ENCODE data around the gene LRRC38.
"Not testable (repeated sequence)": the region's sequence is repeated elsewhere in the genome, so short reads cannot be mapped to it uniquely, and the experiment has no call there.

Gene LRRC38

GRCh38 chr1:13450204-13450603, 63.6 kb downstream of the LRRC38 start:
- Histone ChIP-seq H3K27me3 (ENCODE audit: low read length) (no peaks in the 10 kb centered on the region), H3K4me3 (ENCODE audit: insufficient read depth, low read length, poor library complexity, severe bottlenecking) (no peak overlapping the region), H3K9ac (ENCODE audit: low read length) (no peak overlapping the region), H4K20me1 (ENCODE audit: low read depth, low read length) (no peaks in the 10 kb centered on the region), H3K4me2 (ENCODE audit: low read depth, low read length, poor library complexity, severe bottlenecking) (no peak overlapping the region), H3K36me3 (ENCODE audit: low read length) (no peaks in the 10 kb centered on the region), H3F3A (ENCODE audit: insufficient read depth) (no peaks in the 10 kb centered on the region), H3K79me2 (ENCODE audit: insufficient read depth, low read length) (no peaks in the 10 kb centered on the region), H3K27ac (ENCODE audit: low read depth, low read length) (no peak overlapping the region), H3K9me3 (ENCODE audit: insufficient read depth, low read length) (no peaks in the 10 kb centered on the region), H2AFZ (ENCODE audit: low read depth, low read length, severe bottlenecking) (no peak overlapping the region), H3K9me2 (replicated peaks; ENCODE audit: insufficient read depth, low read length) (no peaks in the 10 kb centered on the region)
- TF ChIP-seq CTCF (IDR thresholded peaks at IDR 0.05; ENCODE audit: insufficient read depth, low read length, poor library complexity, severe bottlenecking) (no peak), EZH2phosphoT487 (conservative IDR thresholded peaks at IDR 0.05; ENCODE audit: low read length) (no peak)

- Histone ChIP-seq H3K9me2 (replicated peaks; ENCODE audit: insufficient read depth, low read length) (no peaks in the 10 kb centered on the region), H3K79me2 (ENCODE audit: insufficient read depth, low read length) (no peaks in the 10 kb centered on the region), H3K9ac (ENCODE audit: low read length) (no peak overlapping the region), H4K20me1 (ENCODE audit: low read depth, low read length) (no peaks in the 10 kb centered on the region), H2AFZ (ENCODE audit: low read depth, low read length, severe bottlenecking) (no peak overlapping the region), H3K27me3 (ENCODE audit: low read length) (no peaks in the 10 kb centered on the region), H3K9me3 (ENCODE audit: insufficient read depth, low read length) (no peaks in the 10 kb centered on the region), H3K27ac (ENCODE audit: low read depth, low read length) (no peak overlapping the region), H3K4me2 (ENCODE audit: low read depth, low read length, poor library complexity, severe bottlenecking) (no peak overlapping the region), H3F3A (ENCODE audit: insufficient read depth) (no peaks in the 10 kb centered on the region), H3K4me3 (ENCODE audit: insufficient read depth, low read length, poor library complexity, severe bottlenecking) (no peak overlapping the region), H3K36me3 (ENCODE audit: low read length) (no peaks in the 10 kb centered on the region)
- no peak for TF ChIP-seq CTCF (IDR thresholded peaks at IDR 0.05; ENCODE audit: insufficient read depth, low read length, poor library complexity, severe bottlenecking)
- TF ChIP-seq EZH2phosphoT487 (conservative IDR thresholded peaks at IDR 0.05; ENCODE audit: low read length), result no peak
These were observed 70.3 kb downstream of the LRRC38 start for GRCh38 chr1:13443335-13443979.

- H3K4me2 ChIP-seq (ENCODE audit: low read depth, low read length, poor library complexity, severe bottlenecking); H3F3A ChIP-seq (ENCODE audit: insufficient read depth); H2AFZ ChIP-seq (ENCODE audit: low read depth, low read length, severe bottlenecking); H3K36me3 ChIP-seq (ENCODE audit: low read length); H3K9me3 ChIP-seq (ENCODE audit: insufficient read depth, low read length); H3K9ac ChIP-seq (ENCODE audit: low read length); H3K4me3 ChIP-seq (ENCODE audit: insufficient read depth, low read length, poor library complexity, severe bottlenecking); H3K79me2 ChIP-seq (ENCODE audit: insufficient read depth, low read length); H3K27me3 ChIP-seq (ENCODE audit: low read length); H4K20me1 ChIP-seq (ENCODE audit: low read depth, low read length); H3K9me2 ChIP-seq (replicated peaks; ENCODE audit: insufficient read depth, low read length): not testable (repeated sequence)
- peak overlapping the region; percentile 71 for H3K27ac ChIP-seq (ENCODE audit: low read depth, low read length)
These were observed 74.6 kb downstream of the LRRC38 start for GRCh38 chr1:13439104-13439783.

- Histone ChIP-seq H3K27ac (ENCODE audit: low read depth, low read length) (no peak overlapping the region), H3F3A (ENCODE audit: insufficient read depth) (no peaks in the 10 kb centered on the region), H3K9ac (ENCODE audit: low read length) (no peak overlapping the region), H3K4me2 (ENCODE audit: low read depth, low read length, poor library complexity, severe bottlenecking) (no peak overlapping the region), H2AFZ (ENCODE audit: low read depth, low read length, severe bottlenecking) (no peak overlapping the region), H3K9me3 (ENCODE audit: insufficient read depth, low read length) (no peaks in the 10 kb centered on the region), H4K20me1 (ENCODE audit: low read depth, low read length) (no peaks in the 10 kb centered on the region), H3K79me2 (ENCODE audit: insufficient read depth, low read length) (no peaks in the 10 kb centered on the region), H3K9me2 (replicated peaks; ENCODE audit: insufficient read depth, low read length) (no peaks in the 10 kb centered on the region), H3K27me3 (ENCODE audit: low read length) (no peaks in the 10 kb centered on the region), H3K36me3 (ENCODE audit: low read length) (no peaks in the 10 kb centered on the region), H3K4me3 (ENCODE audit: insufficient read depth, low read length, poor library complexity, severe bottlenecking) (no peak overlapping the region)
- no peak for TF ChIP-seq EZH2phosphoT487 (conservative IDR thresholded peaks at IDR 0.05; ENCODE audit: low read length)
- TF ChIP-seq CTCF (IDR thresholded peaks at IDR 0.05; ENCODE audit: insufficient read depth, low read length, poor library complexity, severe bottlenecking), result no peak
These were observed 78.3 kb downstream of the LRRC38 start for GRCh38 chr1:13435458-13435857.

GRCh38 chr1:13433694-13434358, 80.0 kb downstream of the LRRC38 start:
- H3K4me3 ChIP-seq (ENCODE audit: insufficient read depth, low read length, poor library complexity, severe bottlenecking); H3K27ac ChIP-seq (ENCODE audit: low read depth, low read length); H3K9me2 ChIP-seq (replicated peaks; ENCODE audit: insufficient read depth, low read length); H3K9ac ChIP-seq (ENCODE audit: low read length); H3K9me3 ChIP-seq (ENCODE audit: insufficient read depth, low read length); H3K79me2 ChIP-seq (ENCODE audit: insufficient read depth, low read length); H3F3A ChIP-seq (ENCODE audit: insufficient read depth); H3K4me2 ChIP-seq (ENCODE audit: low read depth, low read length, poor library complexity, severe bottlenecking); H4K20me1 ChIP-seq (ENCODE audit: low read depth, low read length); H2AFZ ChIP-seq (ENCODE audit: low read depth, low read length, severe bottlenecking); H3K27me3 ChIP-seq (ENCODE audit: low read length); H3K36me3 ChIP-seq (ENCODE audit: low read length): not testable (repeated sequence)

All from SU-DHL-6 (cell line).